GM18502 (cell line): ENCODE results near the gene ELK3.

Source experiments
- ATAC-seq: cut with Tn5 transposase; IDR thresholded peaks from one replicate; pipeline ENCODE4 v1.9.1; 2021; ENCODE audit warnings: mild to moderate bottlenecking; ENCODE audit not compliant: unreplicated experiment, poor library complexity

ELK3 gene

DNA sequence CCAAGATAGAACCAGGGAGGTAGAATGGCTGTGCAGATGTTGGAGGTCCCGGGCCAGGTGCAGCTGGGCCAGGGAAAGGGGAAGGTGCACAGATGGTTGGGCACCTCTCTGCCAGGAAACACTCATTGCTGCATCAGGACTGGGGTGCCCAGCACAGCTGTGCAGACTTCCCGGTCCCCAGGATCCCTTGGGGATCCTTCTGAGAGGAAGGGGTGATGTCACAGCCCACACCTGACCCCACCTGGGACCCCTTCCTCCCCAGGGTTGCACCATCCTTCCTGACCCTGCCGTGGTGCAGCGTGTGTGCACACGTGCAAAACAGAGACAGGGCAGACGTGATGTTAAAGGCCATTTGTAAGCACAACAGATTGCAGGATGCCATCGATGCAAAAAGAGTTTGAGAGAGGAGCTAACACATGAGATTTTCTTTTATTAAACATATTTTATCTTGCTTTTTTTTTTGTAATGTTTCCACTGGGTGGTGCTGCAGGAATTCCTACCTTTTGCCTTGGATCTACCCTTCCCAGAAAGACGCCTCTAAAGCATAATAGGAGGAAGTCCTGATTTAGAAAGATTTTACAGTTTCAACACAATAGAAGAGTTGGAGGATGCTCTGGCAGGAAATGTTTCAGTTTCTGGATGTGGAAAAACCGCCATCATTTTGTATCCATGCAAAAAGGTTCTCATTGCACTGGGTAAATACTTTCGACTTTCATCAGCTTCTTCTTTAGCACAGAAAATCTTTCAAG, 14.8 kb downstream of the ELK3 start:
- no peak for ATAC-seq

DNA sequence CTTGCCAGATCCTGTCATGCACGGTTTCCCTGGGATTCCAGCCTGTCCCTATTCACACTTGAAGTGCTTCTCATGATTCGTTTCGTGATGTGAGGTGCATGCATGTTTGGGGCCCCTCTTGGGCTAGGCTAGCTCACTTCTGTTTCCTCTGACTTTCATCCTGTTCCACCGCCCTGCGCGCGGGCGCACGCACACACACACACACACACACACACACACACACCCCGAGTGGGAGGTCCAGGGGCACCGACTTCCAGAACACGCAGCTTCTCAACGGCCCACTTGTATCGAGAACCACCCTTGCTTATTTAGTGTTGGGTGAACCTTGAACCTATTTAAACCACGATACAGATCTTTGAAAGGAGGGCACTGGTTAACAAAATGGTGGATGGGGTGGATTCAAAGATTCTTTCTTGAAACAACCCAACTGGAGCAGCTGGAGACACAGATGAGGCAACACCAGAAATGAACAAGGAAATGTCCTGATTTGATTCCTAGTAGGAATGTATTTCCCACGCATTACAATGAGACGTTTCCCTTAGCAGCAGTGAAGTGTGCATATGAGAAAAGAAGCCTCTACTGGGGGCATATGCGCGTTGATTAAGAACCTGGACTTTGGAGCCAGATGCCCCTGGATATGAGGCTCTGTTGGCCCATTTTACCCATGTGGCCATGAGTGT, 16.3 kb downstream of the ELK3 start:
- no peak for ATAC-seq

DNA sequence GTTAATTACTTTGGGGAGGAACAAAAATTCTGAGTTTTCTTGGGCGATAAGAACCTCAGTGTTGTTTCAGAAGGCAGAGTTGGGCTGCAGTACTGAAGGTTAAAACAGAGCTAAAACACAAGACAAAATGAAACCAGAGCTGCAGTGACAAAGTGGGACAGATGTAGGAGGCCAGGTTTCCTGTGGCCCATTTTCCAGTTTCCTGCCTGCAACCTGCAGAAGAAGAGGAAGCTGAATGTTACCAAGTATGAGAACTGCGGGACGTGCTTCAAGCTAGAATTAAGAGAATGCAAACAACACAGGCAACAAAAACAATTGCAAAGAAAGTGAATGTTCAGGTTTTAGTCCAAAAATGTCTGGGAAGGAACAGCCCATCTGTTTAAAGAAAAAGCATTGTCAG, 17.8 kb downstream of the ELK3 start:
- no peak for ATAC-seq

DNA sequence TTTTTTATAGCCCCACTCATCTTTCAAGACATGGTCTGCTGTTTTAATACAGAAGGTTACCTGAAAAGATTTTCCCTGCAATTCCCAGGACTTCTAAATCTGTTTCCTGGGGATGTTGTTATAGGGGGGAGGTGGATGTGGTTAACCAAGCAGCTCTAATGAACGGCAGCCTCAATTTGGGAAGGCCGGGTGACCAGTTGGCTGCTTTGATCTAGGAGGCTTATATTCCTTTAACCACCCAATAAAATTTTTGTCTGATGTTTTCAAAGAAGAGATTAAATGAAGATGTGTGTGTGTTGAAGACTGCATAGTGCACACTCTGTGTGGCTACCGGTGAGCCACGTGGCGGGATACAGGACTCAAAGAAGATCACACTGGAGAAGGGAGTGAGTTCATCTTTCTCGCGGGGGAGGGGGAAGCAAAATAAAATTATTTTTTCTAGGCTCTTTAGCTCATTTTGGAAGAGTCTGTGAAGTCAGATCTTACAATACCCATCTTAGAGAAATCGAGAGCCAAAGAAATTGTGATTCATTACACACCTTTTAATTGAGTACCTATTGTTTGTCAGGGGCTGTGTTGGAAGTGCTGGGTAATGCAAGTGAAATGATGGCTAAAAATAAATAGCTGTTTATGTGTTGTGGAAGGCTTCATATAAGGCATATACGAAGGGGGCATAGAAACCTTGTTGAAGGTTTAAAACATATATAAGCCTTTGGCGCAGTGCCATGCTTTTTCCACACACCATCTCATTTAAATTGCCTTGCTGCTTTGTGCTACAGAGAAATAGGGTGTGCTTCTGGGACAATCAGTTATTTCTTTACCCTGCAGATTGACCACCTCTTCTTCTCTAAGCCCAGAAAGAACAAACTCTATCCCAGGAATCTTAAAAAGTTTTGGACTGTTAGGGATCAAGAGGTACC, 18.5 kb downstream of the ELK3 start:
- ATAC-seq = no peak

DNA sequence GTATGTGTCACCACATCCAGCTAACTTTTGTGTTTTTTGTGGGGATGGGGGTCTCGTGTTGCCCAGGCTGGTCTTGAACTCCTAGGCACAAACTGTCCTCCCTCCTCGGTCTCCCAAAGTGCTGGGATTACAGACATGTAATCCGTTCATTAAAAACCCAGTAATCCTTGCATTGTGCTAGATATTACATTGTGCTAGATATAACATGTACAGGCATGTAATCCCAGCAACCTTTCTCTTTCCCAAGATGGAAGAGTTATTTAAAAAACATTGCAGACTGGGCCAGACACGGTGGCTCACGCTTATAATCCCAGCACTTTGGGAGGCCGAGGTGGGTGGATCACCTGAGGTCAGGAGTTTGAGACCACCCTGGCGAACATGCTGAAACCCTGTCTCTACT, 19.7 kb downstream of the ELK3 start:
- no peak for ATAC-seq

DNA sequence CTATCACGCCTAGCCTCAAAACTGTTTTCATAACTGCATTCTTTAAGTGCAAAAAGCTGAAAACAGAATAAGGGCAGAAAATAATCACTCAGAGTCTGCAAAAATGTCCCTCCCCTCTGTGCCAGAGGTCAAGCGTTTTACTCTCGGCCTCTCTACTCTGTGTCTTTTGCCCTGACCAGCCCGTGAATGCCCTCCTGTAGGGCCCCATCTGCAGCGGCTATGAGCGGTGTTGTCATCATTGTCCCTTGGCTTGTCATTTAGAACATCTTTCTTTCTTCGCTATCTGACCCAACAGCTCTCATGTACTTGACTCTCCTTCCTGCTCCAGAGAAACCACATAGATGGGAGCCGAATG, 21.7 kb downstream of the ELK3 start:
- no peak for ATAC-seq

DNA sequence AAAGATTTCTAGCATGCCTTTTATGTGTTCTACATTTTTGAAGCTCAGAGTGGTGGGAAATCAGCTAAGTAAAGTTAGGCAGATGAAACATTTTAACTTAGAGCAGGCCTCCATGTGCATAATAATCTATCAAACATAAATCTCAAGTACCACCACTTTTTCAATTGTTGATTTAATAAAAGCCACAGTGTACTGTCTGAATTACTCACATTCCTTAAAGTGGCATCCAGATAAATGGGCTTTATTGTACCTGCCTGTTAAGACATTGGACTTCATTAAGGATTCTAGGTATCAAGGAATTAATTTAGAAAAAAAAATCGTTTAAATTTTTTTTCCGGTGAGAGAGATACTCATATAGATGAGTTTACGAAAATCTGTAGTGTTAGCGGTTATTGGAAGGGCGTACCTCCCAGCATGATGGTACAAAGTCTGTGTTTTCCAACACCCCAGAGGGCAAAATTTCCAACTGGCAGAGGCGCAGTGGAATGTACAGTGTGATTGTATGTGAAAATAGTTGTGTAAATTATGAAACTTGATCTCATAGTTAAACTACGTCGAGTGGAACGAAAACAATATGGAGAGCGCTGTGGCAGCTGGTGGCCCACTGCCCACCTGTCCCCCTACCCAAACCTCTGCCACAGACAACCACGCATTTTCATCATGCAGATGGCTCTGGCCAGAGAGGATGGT, 25.0 kb downstream of the ELK3 start:
- ATAC-seq = no peak

DNA sequence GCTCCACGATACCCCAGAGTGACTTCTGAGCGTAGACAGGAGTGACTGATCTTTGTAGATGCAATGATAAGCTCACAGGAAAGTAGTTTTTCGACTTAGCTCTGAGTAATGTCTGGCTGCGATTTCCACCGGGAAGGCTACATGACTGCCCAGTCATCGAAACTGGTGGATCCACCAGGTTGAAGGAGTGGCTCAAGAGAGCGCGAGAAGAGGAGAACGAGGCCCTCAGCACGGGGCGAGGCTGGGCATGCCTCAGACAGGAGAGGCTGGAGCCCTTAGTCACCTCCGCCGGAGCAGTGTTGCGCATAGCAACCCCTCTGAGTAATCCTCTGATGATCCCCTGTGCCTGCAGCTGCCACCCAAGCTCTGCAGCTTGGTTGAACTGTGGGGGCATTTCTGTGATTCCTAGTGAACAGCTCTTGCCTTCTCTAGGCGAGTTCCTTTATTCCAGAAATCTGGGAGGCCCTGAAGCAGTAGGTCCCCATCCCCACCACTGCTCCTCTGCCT, 25.6 kb downstream of the ELK3 start:
- no peak for ATAC-seq

DNA sequence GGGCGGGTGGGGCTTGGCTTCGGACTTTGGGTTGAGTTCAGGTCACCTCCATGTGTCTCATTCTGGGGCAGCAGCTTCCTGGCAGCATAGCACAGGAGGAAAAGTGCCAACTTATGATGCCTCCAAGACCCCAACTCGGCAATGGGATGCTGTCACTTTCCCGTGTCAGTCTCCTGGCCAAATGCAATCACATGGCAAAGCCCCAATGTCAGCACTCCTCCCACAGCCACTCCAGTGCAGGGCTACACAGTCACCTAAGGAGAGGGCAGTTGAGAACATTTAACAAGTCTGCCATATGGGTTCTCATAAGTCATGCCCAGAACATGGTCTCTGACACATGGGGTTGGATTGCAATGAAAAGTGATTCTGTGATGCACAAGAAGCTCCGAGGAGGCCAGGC, 26.7 kb downstream of the ELK3 start:
- ATAC-seq = no peak

DNA sequence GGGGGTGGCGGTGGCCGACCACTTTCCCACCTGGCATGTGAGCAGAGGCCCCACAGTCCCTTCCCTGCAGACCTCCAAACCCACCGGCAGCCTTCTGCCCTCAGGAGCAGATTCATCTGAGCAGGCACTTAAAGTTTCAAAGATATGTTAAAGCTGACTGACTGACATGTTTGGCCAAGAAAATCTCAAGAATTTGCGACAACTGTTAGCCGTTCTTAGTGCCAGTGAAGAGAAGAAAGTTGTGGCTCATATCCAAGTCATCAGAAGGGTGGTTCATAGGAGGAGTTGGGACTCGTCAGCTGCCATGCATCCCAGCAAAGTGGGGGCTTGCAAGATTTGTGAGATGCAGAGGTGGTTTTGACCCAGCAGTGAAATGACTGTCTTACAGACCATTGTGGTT, 27.2 kb downstream of the ELK3 start:
- ATAC-seq = no peak

DNA sequence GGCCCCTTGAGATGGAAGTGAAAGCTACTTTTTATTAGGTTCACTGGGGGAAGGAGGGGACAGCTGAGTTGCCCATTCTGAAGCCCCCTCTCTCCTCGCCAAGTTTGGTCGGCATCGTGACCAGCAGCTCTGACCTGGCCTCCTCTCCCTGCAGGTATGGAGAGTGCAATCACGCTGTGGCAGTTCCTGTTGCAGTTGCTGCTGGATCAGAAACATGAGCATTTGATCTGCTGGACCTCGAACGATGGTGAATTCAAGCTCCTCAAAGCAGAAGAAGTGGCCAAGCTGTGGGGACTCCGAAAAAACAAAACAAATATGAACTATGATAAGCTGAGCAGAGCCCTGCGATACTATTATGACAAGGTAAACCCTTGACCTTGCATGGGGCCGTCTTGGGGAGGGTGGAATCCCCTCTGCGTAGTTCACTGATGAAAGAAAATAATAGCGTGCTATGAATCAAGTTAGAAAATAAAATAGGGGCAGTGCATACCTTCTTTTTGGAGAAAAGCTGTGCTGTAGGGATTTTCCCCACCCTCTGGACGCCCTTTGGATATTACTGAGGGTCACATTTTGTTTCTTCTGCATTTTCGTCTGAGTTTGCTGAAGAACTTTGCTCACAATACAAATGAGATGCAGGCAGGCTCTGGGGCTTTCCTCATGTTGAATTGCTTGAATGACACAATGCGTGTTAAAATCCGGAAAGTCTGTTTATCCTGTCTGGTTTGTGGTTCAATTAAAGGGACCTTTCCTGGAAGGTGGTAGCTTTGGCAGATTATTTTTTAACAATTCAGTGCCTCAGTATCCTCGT, 29.4 kb downstream of the ELK3 start:
- no peak for ATAC-seq

DNA sequence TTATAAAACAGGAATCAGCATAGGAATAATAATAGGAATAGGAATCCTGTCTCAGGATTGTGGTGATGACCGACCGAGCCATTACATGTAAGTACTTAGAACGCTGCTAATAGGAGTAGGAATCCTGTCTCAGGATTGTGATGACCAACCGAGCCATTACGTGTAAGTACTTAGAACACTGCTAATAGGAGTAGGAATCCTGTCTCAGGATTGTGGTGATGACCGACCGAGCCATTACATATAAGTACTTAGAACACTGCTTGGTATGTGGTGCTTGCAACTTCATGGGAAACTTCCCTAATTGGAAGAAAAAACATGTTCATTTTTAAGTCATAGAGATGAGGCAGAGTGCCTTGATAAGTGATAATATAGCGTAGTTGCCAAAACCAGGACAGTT, 30.0 kb downstream of the ELK3 start:
- no peak for ATAC-seq

DNA sequence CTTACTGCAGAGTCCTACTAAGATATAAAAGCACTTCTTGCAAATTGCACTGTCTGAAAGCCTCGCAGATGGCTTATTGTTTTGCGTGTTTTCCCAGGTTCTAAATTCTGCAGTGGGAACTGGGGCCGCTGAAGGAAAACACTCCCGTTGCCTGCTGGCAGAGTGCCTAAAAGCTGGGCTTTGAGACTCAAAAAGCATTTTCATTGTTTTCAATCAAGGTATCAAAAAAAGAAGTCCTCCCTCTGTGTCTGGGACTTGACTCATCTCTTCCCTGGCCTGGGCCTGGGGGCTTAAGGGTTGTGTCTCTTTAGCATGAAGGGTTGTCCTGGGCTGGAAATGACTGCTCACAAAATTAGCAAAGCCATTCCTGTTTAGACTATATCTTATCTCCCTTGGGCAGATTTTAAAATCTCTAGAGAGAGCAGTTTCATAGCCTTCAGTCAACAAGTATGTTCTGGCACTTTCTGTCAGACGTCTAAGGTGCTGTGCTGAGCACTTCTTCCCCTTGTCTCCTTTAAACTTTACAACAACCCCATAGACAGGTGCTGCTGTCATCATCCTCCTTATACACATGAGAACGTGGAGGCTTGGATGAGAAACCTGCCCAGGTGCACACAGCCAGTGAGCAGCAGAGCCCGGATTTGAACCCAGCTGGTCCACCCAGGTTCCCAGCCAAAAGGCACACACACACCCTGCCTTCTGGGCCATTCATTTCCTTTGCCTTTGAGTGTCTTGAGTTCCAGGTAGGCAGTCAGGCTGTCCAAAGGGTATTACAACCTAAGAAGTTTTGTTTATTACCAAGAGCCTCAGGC, 31.1 kb downstream of the ELK3 start:
- no peak for ATAC-seq

DNA sequence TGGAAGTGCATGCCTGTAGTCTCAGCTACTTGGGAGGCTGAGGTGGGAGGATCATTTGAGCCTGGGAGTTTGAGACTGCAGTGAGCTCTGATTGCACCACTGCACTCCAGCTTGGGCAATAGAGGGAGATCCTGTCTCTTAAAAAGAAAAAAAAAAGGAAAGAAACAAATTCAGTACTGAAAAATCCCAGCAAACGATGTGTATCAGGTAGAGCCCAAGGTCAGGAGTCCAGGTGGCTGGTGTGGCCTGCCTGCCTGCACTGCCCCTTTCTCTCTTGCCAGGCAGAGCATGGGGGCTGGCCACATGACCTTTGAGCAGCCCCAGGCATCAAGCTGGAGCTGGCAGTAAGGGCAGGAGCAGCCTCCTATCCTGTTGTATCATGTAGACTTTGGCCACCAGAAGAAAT, 31.8 kb downstream of the ELK3 start:
- no peak for ATAC-seq

DNA sequence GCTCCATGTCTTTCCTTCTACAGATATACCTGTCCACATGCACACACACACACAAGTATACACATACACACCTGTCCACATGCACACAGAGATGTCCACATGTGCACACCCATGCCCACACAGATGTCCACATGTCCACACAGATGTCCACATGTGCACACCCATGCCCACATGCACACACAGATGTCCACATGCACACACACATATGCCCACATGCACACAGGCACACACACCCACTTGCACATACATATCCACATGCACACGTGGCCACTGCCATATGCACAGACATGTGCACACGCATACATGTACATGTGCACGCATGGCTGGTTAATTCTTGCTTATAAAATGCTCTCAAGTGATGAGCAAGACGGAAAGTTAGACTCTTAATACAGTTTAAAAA, 32.2 kb downstream of the ELK3 start:
- no peak for ATAC-seq

DNA sequence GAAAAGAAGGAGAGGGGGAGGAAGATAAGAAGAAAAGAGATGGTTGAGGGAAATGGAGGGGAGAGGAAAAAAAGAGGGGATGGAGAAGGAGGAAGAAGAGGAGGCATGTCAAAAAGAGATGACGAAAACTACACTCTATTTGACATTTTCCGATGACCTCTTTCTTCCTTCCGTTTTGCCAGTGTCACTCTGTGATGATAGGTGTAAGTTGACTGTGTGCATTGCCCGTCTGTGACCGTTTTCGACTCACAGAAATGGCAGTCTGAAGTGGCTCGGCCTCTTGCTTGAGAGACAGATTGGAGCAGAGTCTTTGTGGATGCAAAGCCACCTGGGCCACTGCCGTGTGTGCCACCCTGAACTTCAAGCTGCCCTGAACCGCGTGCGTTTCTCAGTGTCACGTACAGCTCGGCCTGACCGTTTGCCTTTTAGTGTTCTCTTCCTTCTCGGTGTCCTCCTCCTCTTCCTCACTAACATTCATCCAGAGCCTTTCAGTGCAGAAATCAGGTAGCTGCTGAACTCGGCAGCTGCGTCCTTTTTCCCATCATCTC, 32.7 kb downstream of the ELK3 start:
- ATAC-seq = no peak

DNA sequence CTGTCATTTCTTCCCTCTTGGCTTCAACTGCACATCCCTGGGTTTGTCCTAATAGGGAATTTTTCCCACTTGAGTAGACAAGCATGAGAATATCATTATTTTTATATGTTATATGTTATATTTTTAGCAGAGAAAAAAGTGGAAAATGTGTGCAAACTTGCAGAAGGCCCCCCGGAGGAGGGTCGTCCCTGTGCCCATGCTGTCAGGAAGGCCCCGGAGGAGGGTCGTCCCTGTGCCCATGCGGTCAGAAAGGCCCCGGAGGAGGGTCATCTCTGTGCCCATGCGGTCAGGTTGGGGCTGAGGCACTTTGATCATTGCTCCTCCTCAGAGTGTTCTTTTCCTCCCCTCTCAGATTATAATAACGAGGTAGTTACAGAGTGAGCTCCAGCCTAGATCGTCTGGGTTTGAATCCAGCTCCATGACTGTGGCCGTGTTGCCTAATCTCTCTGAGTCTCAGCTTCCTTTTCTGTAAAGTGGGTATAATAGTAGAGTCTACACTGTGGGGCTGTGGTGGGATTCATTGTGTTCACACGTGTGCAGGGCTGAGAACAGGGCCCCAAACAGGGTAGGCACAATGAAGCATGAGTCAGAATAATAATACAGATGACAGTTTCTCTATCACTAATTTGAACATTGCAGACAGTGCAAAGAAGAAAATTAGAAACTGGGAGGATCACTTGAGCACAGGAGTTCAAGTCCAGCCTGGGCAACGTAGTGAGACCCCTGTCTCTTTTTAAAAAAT, 33.4 kb downstream of the ELK3 start:
- no peak for ATAC-seq
